ENCODE results near the gene RAP1GAP2.

RAP1GAP2 gene

DNA sequence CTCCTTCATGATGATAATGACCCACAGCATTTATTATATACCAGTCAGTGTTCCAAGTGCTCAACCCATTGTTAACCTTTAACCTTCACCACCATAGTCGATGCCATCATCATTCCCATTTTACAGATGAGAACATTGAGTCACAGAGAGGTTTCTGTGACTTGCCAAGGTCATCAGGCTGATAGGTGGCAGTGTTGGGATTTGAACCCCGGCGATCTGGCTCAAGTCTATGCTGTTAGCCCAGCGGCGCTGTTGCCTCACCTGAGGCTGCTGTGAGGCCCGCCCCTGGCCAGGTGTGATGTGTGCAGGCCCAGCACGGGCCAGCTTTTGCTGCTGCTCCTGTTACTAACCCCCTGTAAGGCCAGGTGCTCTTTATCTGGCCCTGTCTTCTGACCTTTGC is 166.0 kb downstream of the RAP1GAP2 start:
- Mint-ChIP-seq H3K27me3 (peaks cover 7% of the 10 kb centered on the region), H3K9me3 (no peaks in the 10 kb centered on the region), H3K4me3 (no peak overlapping the region), H3K4me1 (no peaks in the 10 kb centered on the region), H3K27ac (no peak overlapping the region), H3K36me3 (no peaks in the 10 kb centered on the region)
- no peak for DNase-seq
- CTCF ChIA-PET = no interaction called here

DNA sequence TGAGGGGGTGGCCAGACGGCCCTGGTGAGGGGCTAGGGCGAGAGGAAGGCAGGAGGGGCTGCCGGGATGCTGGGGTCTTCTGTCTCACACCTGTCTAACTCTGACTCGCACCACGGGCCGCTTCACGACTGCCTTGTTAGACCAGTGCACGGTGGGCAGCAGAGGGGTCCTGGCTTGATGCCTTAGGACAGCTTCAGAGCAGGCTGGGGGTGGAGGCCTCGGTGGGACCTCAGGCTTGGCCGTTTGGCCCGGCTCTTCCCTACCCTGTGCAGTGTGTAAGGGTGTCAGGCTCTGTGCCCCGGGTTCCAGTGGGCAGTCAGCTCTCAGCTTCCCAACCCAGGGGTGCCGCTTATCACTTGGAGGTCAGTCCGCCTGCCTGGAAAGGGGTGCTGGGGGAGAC is 166.5 kb downstream of the RAP1GAP2 start:
- no peak for DNase-seq
- Mint-ChIP-seq H3K36me3 (no peaks in the 10 kb centered on the region), H3K27me3 (peaks cover 3% of the 10 kb centered on the region), H3K9me3 (no peaks in the 10 kb centered on the region), H3K27ac (no peak overlapping the region), H3K4me1 (no peaks in the 10 kb centered on the region), H3K4me3 (no peak overlapping the region)
- CTCF ChIA-PET = no interaction called here

DNA sequence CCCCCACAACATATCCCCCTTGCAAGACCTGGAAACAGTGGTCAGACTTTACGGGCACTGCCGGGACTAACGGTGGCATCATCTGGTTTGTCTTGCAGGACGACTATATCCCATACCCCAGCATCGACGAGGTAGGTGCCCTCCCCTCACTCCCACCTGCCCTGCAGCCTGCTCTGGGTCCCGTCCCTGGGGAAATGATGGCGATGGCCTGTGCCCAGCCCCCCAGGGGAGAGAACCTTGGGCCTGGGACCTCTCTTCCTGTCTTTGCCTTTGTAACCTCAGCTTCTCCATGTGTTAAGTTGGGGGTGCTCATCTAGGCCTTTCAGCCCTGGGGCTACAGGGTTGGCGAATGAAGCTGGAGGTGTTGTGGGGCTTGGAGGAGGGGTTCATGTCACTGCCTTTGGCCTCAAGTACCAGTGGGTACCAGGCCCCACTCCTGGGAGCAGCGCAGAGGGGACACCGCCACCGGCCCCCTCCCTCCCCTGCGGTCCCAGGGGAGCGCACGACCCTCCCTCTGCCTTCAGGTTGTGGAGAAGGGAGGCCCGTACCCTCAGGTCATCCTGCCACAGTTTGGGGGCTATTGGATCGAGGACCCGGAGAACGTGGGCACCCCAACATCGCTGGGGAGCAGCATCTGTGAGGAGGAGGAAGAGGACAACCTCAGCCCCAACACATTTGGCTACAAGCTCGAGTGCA is 167.2 kb downstream of the RAP1GAP2 start:
- H3K36me3 Mint-ChIP-seq = no peaks in the 10 kb centered on the region
- CTCF ChIA-PET = no interaction called here
- no peaks in the 10 kb centered on the region for H3K4me1 Mint-ChIP-seq
- H3K27ac Mint-ChIP-seq = no peak overlapping the region
- H3K4me3 Mint-ChIP-seq = no peak overlapping the region
- H3K27me3 Mint-ChIP-seq = no peaks in the 10 kb centered on the region
- no peaks in the 10 kb centered on the region for H3K9me3 Mint-ChIP-seq
- DNase-seq = no peak

DNA sequence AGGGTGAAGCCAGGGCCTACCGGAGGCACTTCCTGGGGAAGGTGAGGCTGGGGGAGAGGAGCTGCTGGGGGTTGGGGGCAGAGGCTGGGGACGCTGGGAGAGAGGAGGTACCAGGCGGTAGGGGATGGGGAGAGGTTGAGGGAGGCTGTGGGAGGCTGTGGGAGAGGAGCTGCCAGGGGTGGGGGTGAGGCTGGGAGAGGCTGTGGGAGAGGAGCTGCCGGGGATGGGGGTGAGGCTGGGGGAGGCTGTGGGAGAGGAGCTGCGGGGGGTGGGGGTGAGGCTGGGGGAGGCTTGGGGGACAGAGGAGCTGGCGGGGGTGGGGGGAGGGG is 167.8 kb downstream of the RAP1GAP2 start:
- H3K27ac Mint-ChIP-seq = no peak overlapping the region
- no peaks in the 10 kb centered on the region for H3K36me3 Mint-ChIP-seq
- no peaks in the 10 kb centered on the region for H3K4me1 Mint-ChIP-seq
- no peaks in the 10 kb centered on the region for H3K27me3 Mint-ChIP-seq
- no peak for DNase-seq
- no peaks in the 10 kb centered on the region for H3K9me3 Mint-ChIP-seq
- no peak overlapping the region for H3K4me3 Mint-ChIP-seq
- CTCF ChIA-PET = no interaction called here

DNA sequence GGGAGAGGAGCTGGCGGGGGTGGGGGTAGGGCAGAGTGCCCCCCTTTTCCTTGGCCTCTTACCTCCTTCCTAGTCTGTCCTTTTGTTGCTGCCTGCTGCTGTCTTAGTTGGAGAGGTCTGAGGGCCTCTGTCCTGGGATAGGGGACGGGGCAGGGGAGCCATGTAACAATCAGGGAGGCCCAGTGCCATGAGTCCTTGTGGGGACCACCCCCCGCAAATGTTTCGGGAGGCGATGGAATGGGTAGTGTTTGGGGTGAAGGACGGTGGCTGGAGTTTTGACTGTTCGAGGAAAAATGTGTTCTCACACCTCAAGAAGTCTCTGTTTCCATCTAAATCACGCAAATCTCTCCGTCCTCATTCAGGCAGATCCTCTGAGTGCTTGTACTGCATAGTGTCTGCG is 168.1 kb downstream of the RAP1GAP2 start:
- H3K36me3 Mint-ChIP-seq = no peaks in the 10 kb centered on the region
- no peak overlapping the region for H3K27ac Mint-ChIP-seq
- CTCF ChIA-PET = no interaction called here
- H3K9me3 Mint-ChIP-seq = no peaks in the 10 kb centered on the region
- no peaks in the 10 kb centered on the region for H3K27me3 Mint-ChIP-seq
- no peak for DNase-seq
- no peak overlapping the region for H3K4me3 Mint-ChIP-seq
- no peaks in the 10 kb centered on the region for H3K4me1 Mint-ChIP-seq

DNA sequence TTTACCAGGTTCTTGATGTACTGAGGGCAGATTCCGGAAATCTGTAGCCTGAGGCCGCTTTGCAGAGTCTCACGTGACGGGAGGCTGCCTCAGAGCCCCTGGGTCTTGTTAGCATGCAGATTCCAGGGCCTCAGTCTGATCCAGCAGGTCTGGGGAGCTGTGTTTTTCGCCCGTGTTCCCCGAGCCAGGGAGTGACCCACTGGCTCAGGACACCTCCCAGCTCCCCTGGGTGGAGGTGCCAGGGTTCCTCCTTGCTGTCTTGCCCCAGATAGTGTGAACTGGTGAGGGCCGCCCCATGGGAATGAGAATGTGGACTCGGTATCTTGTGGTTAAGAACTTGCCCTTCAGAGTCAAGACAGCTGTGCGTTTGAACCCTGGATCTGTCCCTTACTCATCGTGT is 168.6 kb downstream of the RAP1GAP2 start:
- Mint-ChIP-seq H3K27me3 (no peaks in the 10 kb centered on the region), H3K27ac (no peak overlapping the region), H3K9me3 (no peaks in the 10 kb centered on the region), H3K4me1 (no peaks in the 10 kb centered on the region), H3K36me3 (no peaks in the 10 kb centered on the region), H3K4me3 (no peak overlapping the region)
- no peak for DNase-seq
- CTCF ChIA-PET = no interaction called here

DNA sequence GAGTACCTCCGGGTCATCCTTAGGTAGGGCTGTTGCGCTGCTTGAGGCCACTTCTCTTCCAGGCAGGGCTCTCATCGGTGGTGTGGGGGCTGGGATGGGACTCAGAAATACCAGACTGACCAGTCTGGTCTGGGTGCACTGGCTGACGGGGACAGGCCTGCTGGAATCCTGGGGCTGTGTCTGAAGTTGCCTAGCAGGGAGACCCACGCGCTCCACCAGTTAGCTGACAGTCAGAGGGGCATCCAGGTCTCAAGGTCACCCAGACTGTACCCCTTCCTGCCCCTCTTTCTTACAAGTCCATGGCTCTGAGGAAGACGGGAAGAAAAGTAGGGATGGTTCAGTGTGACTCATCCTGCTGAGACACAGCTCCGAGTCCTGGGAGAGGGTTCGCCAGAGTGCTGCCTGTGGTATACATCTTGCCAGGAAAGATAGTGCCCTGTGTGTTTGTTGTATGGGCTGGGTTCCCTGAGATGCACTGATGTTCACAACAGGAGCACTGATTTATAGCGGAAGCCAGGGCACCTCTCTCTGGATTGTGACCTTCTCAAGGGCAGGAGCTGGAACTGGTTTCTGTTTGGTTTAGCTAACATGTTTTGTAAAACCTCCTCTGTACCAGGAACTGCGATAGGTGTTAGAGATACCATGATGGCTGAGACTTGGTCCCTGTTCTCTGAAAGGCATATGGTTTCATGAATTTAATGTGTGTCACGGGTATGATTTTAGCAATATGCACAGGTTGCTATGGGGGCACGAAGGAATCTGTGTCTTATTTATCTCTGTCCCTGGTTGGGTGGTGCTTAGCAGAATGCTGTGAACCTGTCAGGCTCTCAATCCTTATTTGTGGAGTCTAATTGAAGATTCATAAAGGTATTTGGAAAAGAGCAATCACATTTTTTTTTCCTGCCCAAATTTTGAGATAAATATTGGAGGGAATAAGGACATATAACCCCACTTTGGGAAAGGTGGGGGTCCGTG is 169.7 kb downstream of the RAP1GAP2 start:
- Mint-ChIP-seq H3K36me3 (no peaks in the 10 kb centered on the region), H3K9me3 (no peaks in the 10 kb centered on the region), H3K27ac (no peak overlapping the region), H3K27me3 (no peaks in the 10 kb centered on the region), H3K4me3 (no peak overlapping the region), H3K4me1 (no peaks in the 10 kb centered on the region)
- DNase-seq = no peak
- CTCF ChIA-PET = no interaction called here

DNA sequence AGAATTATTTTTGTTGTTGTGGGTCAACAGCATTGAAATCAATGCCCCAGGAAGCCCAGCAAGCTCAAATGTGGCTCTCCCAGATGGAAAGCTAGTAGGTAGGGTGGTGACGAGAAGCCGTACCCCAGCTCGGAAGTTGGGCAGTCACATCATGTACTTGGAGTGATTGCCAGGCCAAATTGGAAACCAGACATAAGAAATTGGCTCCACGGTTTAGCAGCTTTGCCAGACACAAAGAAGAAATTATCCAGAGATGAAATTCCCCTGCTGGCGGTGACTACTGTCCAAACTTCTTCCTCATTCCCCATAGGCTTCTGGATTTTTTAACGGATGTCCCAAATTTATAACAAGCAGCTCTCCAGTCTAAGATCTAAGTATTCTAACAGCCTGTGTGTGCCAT is 171.3 kb downstream of the RAP1GAP2 start:
- Mint-ChIP-seq H3K4me1 (no peaks in the 10 kb centered on the region), H3K27me3 (no peaks in the 10 kb centered on the region), H3K9me3 (no peaks in the 10 kb centered on the region), H3K27ac (no peak overlapping the region), H3K36me3 (no peaks in the 10 kb centered on the region), H3K4me3 (no peak overlapping the region)
- CTCF ChIA-PET = no interaction called here
- DNase-seq = no peak

DNA sequence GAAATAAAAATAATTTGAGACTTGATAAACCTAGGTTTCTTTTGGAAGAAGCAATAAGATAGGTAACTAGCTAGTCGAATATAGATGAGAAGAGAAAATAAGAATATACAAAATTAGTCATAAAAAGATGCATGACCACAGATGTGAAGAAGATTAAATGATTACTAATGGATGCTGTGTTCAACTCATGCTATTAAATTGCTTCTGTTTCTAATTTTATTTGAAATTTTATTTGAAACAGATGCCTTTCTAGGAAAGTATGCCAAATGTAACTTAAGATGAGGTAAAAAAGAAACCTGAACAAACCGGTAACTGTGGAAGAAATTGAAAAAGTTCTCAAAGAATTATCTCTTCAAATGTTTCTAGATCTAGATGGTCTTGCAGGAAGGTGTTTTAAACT is 175.6 kb downstream of the RAP1GAP2 start:
- H3K27ac Mint-ChIP-seq = no peak overlapping the region
- no peaks in the 10 kb centered on the region for H3K9me3 Mint-ChIP-seq
- DNase-seq = no peak
- no peaks in the 10 kb centered on the region for H3K36me3 Mint-ChIP-seq
- no peaks in the 10 kb centered on the region for H3K4me1 Mint-ChIP-seq
- no peaks in the 10 kb centered on the region for H3K27me3 Mint-ChIP-seq
- no peak overlapping the region for H3K4me3 Mint-ChIP-seq
- CTCF ChIA-PET = no interaction called here

DNA sequence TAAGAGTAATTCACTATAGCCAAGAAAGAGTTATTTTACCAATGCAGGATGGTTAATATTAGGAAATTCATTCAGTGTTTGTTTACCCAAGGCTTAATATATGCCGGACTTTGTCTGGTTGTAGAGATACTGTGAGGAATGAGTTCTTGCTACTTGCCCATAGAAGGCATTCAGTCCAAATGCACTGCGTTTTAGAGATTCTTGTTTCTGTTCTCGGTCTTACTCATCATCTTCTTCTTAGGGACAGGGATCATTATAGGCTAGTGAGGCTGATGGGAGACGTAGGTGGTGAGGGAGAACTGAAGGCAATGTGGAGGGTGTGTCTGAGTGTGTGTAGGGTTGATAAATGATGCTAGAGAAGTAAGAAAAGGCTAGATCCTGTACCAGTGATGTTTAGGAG is 176.5 kb downstream of the RAP1GAP2 start:
- CTCF ChIA-PET = no interaction called here
- Mint-ChIP-seq H3K27ac (no peak overlapping the region), H3K36me3 (no peaks in the 10 kb centered on the region)

DNA sequence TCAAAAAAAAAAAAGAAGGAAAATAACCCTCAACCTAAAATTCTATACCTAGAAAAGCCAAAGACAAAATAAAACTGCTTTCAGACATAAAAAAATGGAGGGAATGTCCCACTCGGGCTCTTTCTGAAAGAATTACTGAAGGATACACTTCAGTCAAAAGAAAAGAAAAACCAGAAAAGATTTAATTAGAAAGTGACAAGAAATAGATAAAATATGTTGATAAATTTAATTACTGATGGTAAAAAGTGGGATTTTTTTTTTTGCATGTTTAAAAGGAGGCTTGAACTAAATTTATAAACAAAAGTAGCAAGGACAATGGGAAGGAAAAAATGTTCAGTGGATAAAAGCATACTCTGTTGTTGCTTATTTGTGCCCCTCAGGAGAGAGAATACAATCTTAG is 178.1 kb downstream of the RAP1GAP2 start:
- no peak overlapping the region for H3K27ac Mint-ChIP-seq
- no peak overlapping the region for H3K4me3 Mint-ChIP-seq
- no peaks in the 10 kb centered on the region for H3K9me3 Mint-ChIP-seq
- CTCF ChIA-PET = interaction anchor here (1.1 kb wide), 1 partner anchor 57 kb away, joined by 3 read pairs; no protein-coding TSS in a partner anchor
- H3K4me1 Mint-ChIP-seq = no peaks in the 10 kb centered on the region
- DNase-seq = no peak
- H3K36me3 Mint-ChIP-seq = no peaks in the 10 kb centered on the region
- H3K27me3 Mint-ChIP-seq = no peaks in the 10 kb centered on the region

More for the DNA sequence above, 176.5 kb downstream of the RAP1GAP2 start:
- no peak for DNase-seq
- Mint-ChIP-seq H3K4me1 (no peaks in the 10 kb centered on the region), H3K27me3 (no peaks in the 10 kb centered on the region), H3K9me3 (no peaks in the 10 kb centered on the region), H3K4me3 (no peak overlapping the region)

DNA sequence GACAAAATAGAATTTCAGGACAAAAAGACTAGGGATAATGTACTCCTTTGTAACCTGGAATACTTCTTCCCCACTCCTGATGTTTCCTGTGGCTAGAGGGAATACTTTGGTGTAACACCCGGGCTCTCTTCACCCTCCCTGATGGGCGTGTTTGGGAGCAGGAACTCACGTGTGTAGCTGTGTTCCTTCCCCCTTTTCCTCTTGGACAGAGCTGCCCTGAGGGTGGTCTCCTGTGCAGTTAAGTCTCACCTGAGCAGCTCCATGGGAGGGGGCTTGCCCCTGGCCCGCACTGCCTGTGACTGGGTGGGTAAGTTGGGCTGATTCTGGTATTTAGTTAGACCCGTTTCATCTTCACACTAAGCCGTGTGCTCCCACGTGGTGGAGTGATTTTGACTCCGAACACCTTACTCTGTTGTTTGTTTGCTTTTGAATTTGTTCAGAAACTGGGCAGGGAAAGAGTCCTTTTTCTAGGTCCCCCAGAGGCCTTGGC is 179.3 kb downstream of the RAP1GAP2 start:
- no peak overlapping the region for H3K27ac Mint-ChIP-seq
- CTCF ChIA-PET = interaction anchor here (1.1 kb wide), 1 partner anchor 58 kb away, joined by 3 read pairs; no protein-coding TSS in a partner anchor
- no peaks in the 10 kb centered on the region for H3K27me3 Mint-ChIP-seq
- DNase-seq = no peak
- H3K36me3 Mint-ChIP-seq = no peaks in the 10 kb centered on the region
- H3K9me3 Mint-ChIP-seq = no peaks in the 10 kb centered on the region
- H3K4me1 Mint-ChIP-seq = no peaks in the 10 kb centered on the region
- no peak overlapping the region for H3K4me3 Mint-ChIP-seq

DNA sequence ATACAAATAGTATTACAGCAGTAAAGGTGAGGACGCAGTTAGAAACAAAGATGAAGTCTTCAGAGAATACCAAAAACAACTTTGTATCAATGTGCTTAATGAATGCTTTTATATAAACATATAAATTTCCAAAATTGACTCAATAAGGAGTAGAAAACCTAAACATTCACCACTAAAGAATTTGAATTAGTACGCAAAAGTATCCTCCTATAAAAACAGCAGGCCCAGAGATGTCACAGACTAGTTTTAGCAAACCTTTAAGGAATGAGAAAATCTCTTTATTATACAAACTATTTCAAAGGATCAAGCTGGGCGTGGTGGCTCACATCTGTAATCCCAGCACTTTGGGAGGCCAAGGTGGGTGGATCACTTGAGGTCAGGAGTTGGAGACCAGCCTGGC is 180.9 kb downstream of the RAP1GAP2 start:
- DNase-seq = no peak
- H3K4me1 Mint-ChIP-seq = no peaks in the 10 kb centered on the region
- CTCF ChIA-PET = no interaction called here
- H3K4me3 Mint-ChIP-seq = no peak overlapping the region
- H3K27me3 Mint-ChIP-seq = no peaks in the 10 kb centered on the region
- no peaks in the 10 kb centered on the region for H3K9me3 Mint-ChIP-seq
- no peak overlapping the region for H3K27ac Mint-ChIP-seq
- peaks cover 6% of the 10 kb centered on the region for H3K36me3 Mint-ChIP-seq

DNA sequence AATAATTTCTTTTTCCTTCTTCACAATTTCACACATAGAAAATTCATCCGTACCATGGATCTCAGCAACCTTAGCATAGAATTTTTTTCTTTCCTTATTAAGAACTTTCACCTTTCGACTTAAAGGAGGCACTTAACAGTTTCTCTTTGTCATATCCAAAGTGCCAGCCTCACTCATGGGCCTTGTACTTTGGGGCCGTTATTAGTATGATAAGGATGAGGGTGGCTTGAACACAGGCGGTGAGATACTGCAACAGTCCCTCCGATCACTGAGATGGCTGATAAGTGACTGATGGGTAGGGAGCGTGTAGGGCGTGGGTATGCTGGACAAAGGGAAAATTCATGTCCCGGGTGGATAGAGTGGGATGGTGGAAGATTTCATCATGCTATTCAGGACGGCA is 181.9 kb downstream of the RAP1GAP2 start:
- Mint-ChIP-seq H3K4me1 (no peaks in the 10 kb centered on the region), H3K4me3 (no peak overlapping the region), H3K27me3 (no peaks in the 10 kb centered on the region), H3K27ac (no peak overlapping the region), H3K9me3 (no peaks in the 10 kb centered on the region), H3K36me3 (peaks cover 12% of the 10 kb centered on the region)
- CTCF ChIA-PET = no interaction called here
- DNase-seq = no peak

DNA sequence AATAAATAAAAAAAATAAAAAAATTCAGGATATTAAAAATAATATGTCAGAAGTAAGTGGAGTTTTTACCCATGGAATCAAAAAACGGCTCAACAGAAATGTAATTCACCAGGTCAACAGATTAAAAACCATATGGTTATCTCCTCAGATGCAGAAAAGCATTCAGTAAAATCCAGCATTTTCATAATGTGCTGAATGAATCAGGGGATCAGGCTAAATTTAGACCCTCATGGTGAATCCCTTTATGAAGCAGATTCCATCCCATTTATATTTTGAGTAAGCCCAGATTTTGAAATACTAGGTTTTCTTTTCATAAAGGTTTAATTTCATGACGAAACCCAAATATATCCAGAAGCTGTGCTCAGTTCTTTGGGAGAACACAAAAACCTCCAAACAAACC is 182.8 kb downstream of the RAP1GAP2 start:
- H3K27ac Mint-ChIP-seq = no peak overlapping the region
- CTCF ChIA-PET = no interaction called here
- no peak overlapping the region for H3K4me3 Mint-ChIP-seq
- DNase-seq = no peak
- H3K9me3 Mint-ChIP-seq = no peaks in the 10 kb centered on the region
- H3K27me3 Mint-ChIP-seq = no peaks in the 10 kb centered on the region
- H3K36me3 Mint-ChIP-seq = peaks cover 15% of the 10 kb centered on the region
- H3K4me1 Mint-ChIP-seq = no peaks in the 10 kb centered on the region

Data from activated naive CD4-positive, alpha-beta T cell treated with anti-CD3 and anti-CD28 coated beads, Interleukin-2, amount 10 ng/mL, durations not matched to agents 7 days and 5 days (primary cell).